WERI-Rb-1 (cell line): ENCODE data around the gene MLIP.
"Not testable (repeated sequence)": the region's sequence is repeated elsewhere in the genome, so short reads cannot be mapped to it uniquely, and the experiment has no call there.

ENCODE experiments used
- DNase-seq: peaks from one replicate; pipeline ENCODE4 v3.0.0-alpha.2; 2020
- H3K27ac ChIP-seq: fragments of 250-450 bp; sonication (Bioruptor Pico); 2 replicates; pipeline ENCODE4 v1.5.1; 2020; ENCODE audit warnings: mild to moderate bottlenecking, moderate library complexity
- H3K27me3 ChIP-seq: fragments of 250-450 bp; sonication (Bioruptor Pico); 2 replicates; pipeline ENCODE4 v1.5.1; 2021; ENCODE audit warnings: mild to moderate bottlenecking, low read depth, moderate library complexity; ENCODE audit not compliant: insufficient read depth, severe bottlenecking
- H3K36me3 ChIP-seq: fragments of 250-450 bp; sonication (Bioruptor Pico); 2 replicates; pipeline ENCODE4 v1.5.1; 2020; ENCODE audit warnings: mild to moderate bottlenecking, moderate library complexity
- H3K4me3 ChIP-seq: 2 replicates; pipeline ENCODE4 v1.5.1; 2011; ENCODE audit warnings: low read depth, mild to moderate bottlenecking, control low read depth, low read length
- H3K9me3 ChIP-seq: fragments of 250-450 bp; sonication (Bioruptor Pico); 2 replicates; pipeline ENCODE4 v1.5.1; 2021; ENCODE audit warnings: mild to moderate bottlenecking, moderate library complexity; ENCODE audit not compliant: severe bottlenecking
- TF ChIP-seq, protein P1 (sequence below): IDR thresholded peaks from 2 replicates; pipeline ENCODE4 v1.5.1; 2011; ENCODE audit warnings: low read depth, mild to moderate bottlenecking, control low read depth, inconsistent platforms, low read length

MLIP gene

DNA sequence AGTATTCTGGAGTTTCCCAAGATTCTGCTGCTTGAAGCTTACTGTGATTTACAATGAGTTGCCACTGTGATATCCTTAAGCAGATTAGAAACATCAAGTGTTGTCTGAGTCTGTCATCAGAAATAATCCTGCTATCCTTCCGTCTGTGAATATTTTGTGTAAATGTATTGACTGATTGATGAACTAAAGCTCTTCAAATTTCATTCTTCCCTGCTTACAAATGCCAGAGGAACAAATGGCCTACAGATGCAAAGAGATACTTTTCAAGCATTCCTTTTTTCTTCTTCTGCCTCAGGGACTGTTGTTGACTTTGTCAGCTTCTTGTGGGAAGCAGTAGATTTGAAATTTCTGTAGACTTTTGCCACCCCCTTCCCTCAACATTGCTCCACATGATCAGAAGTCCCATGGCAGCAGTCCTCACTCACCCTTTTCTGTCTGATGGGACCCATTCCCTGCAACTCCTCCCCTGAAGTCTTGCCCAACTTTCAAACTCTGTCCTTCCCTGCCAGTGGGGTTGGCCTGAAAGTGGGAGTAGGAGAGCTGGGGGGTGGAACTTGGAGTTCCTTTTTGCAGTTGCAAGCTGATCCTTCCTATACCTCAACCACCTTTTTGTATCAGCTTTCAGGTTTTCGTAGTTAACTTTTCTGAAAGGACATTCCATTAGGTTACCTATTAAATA, 38.5 kb upstream of the MLIP start:
- peaks cover 39% of the 10 kb centered on the region for H3K27me3 ChIP-seq
- TF ChIP-seq, protein P1, sequence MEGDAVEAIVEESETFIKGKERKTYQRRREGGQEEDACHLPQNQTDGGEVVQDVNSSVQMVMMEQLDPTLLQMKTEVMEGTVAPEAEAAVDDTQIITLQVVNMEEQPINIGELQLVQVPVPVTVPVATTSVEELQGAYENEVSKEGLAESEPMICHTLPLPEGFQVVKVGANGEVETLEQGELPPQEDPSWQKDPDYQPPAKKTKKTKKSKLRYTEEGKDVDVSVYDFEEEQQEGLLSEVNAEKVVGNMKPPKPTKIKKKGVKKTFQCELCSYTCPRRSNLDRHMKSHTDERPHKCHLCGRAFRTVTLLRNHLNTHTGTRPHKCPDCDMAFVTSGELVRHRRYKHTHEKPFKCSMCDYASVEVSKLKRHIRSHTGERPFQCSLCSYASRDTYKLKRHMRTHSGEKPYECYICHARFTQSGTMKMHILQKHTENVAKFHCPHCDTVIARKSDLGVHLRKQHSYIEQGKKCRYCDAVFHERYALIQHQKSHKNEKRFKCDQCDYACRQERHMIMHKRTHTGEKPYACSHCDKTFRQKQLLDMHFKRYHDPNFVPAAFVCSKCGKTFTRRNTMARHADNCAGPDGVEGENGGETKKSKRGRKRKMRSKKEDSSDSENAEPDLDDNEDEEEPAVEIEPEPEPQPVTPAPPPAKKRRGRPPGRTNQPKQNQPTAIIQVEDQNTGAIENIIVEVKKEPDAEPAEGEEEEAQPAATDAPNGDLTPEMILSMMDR, result no peak
- no peaks in the 10 kb centered on the region for H3K36me3 ChIP-seq
- H3K27ac ChIP-seq, result no peak overlapping the region
- no peak for DNase-seq
- H3K4me3 ChIP-seq, result no peak overlapping the region
- no peaks in the 10 kb centered on the region for H3K9me3 ChIP-seq

DNA sequence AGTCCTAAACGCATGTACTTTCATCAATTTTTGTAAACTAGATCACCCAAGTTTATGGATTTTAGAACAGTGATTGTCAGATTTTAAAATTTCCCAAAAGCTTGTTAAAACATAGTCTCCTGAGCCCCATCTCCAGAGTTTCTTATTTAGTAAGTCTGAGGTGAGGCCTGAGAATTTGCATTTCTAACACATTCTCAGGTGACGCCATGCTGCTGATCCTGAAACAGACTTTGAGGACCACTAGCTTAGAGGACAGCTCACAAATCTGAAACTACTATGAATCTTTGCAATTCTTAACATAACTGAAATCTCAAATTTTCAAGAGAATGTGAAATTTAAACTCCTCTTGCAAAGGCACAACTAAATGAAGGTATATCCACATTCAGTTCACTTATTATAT, 37.8 kb upstream of the MLIP start:
- TF ChIP-seq, protein P1, result no peak
- Histone ChIP-seq H3K4me3 (no peak overlapping the region), H3K27ac (no peak overlapping the region), H3K36me3 (no peaks in the 10 kb centered on the region), H3K27me3 (peaks cover 45% of the 10 kb centered on the region), H3K9me3 (no peaks in the 10 kb centered on the region)
- DNase-seq, result no peak

DNA sequence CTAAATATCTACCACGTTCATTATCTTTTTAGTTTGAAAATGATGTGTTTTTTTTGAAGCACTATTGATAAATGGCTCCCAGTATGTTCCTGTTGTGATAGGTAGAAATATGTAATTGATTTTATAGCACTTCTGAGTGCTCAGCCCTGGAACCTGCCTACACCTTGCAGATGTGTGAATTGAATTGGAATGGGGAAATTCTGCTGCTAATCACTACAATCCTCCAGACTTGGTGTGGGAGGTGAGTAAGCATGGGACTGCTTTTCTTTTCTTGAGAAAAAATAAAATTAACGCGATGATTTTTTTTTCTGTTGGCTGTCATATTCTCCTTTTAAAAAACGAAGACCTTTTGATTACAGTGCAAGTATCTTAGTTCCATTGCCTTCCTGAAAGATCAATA, 37.1 kb upstream of the MLIP start:
- Histone ChIP-seq H3K4me3 (no peak overlapping the region), H3K36me3 (no peaks in the 10 kb centered on the region), H3K27ac (no peak overlapping the region), H3K27me3 (peaks cover 45% of the 10 kb centered on the region), H3K9me3 (no peaks in the 10 kb centered on the region)
- no peak for DNase-seq
- TF ChIP-seq, protein P1, result no peak

DNA sequence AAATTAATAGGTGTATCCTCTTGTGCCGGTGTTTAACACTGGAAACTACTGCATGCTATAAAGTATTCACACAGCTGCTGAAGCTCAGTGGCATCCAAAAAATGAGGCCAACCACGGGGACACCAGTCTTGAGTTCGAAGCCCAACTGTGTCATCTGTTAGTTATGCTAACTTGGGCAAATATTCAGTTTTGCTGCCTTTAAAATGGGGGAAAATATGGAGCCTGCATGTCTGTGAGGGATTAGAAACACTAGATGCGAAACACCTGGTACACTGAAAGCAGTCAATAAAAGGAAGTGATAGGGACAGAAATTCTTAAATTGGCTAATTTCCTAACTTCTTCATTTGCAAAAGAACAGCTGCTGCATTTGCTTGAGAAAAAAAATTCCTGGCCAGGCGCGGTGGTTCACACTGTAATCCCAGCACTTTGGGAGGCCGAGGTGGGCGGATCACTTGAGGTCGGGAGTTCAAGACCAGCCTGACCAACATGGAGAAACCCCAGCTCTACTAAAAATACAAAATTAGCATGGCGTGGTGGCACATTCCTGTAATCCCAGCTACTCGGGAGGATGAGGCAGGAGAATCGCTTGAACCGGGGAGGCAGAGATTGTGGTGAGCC, 36.6 kb upstream of the MLIP start:
- H3K9me3 ChIP-seq, result no peaks in the 10 kb centered on the region
- no peak for DNase-seq
- no peak overlapping the region for H3K27ac ChIP-seq
- H3K4me3 ChIP-seq, result no peak overlapping the region
- TF ChIP-seq, protein P1, result no peak
- no peaks in the 10 kb centered on the region for H3K36me3 ChIP-seq
- H3K27me3 ChIP-seq, result peaks cover 48% of the 10 kb centered on the region

DNA sequence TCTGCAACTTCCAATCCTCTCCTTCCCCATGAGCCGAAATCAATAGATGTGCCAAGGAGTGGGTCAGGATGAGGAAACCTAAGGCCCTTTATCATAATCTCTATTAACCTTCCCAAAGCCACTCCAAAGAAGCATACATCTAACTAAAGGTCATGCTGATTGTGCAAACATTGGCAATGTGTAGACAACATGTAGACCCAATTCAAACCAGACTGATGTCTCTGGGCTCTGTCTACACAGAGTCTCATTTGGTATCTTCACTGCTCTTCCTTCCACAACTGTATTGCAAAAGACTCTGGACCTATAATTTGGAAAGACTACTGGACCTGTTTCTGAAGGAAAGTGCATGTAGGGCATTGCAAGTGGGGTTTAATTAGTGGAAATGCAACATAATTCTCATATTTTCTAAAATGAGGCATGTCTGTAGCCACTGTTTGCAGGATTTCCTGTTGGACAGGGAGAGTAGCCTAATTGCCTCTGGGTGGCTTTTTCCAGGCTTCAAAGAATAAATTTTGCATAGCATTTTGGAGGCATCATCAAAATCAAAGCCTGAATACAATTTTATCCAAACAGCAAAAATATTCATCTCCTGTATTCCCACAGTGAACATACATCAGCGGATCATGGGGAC, 35.0 kb upstream of the MLIP start:
- TF ChIP-seq, protein P1, result no peak
- DNase-seq, result no peak
- Histone ChIP-seq H3K4me3 (no peak overlapping the region), H3K27ac (no peak overlapping the region), H3K36me3 (no peaks in the 10 kb centered on the region), H3K9me3 (no peaks in the 10 kb centered on the region), H3K27me3 (peaks cover 56% of the 10 kb centered on the region)

DNA sequence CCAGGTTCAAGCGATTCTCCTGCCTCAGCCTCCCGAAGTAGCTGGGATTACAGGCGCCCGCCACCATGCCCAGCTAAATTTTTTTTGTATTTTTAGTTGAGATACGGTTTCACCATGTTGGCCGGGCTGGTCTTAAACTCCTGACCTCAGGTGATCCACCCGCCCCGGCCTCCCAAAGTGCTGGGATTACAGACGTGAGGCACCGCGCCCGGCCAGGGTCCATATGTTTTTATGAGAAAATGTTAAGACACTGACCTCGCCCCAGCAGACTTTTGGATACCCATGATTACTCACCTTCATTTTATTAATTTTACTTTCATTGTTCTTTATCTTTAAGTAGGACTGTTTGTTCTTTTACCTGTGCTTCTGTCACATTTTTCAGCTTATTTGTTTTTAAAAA, 29.7 kb upstream of the MLIP start:
- not testable (repeated sequence) for H3K9me3 ChIP-seq, DNase-seq, H3K36me3 ChIP-seq, H3K27ac ChIP-seq, H3K4me3 ChIP-seq
- peaks cover 49% of the 10 kb centered on the region for H3K27me3 ChIP-seq
